ENCODE results near the gene ZNF407.

Gene ZNF407

DNA sequence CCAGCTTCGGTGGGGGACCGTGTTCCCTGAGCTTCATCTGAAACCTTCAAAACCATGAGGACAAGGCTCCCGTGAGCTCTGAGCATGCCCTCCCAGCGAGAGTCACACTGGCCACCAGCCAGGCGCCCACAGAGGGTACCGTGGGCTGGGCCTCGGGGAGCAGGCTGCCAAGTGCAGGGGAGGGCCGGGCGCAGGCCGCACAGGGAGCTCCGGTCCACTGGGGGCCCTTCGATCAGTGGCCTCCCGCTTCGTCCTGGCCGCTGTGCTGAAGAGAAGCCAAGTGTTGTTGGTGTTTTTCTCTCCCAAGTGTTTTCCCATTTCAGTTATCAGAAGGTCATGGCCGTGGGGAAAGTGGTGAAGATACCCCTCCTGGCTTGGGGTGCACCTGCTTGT is 466.8 kb downstream of the ZNF407 start:
- peaks cover 0 to 14% (median 7%) of the 10 kb centered on the region in 4 experiments for H3K36me3 ChIP-seq (ENCODE audit: control insufficient read depth in 4 of 4, insufficient read depth in 4 of 4, low read length in 3 of 4)
- H3K9me3 ChIP-seq (ENCODE audit: control extremely low read depth in 1 of 5, control insufficient read depth in 4 of 5, insufficient read depth in 2 of 5, low read depth in 1 of 5, low read length in 4 of 5), result peaks cover 0 to 7% (median 0%) of the 10 kb centered on the region in 5 experiments
- no peaks in the 10 kb centered on the region for H3K27me3 ChIP-seq (replicated peaks in 2 of 5; ENCODE audit: control insufficient read depth in 4 of 5, insufficient read depth in 5 of 5, low read length in 4 of 5)
- H3K4me3 ChIP-seq (ENCODE audit: control insufficient read depth in 1 of 7, extremely low read depth in 1 of 7, insufficient read depth in 4 of 7, low read depth in 2 of 7, low read length in 6 of 7), result no peak overlapping the region
- ChIA-PET POLR2A (no interaction called here), CTCF (no interaction called here)
- no peak overlapping the region for H3K27ac ChIP-seq (ENCODE audit: insufficient read depth in 1 of 2, low read depth in 1 of 2, low read length in 2 of 2, poor library complexity in 1 of 2, severe bottlenecking in 2 of 2)
- DNase-seq, result no peak
- WGBS (ENCODE audit: insufficient coverage), result 100% methylated on average over 9 of the region's 16 CpGs
- peaks cover 0 to 5% (median 0%) of the 10 kb centered on the region in 4 experiments for H3K4me1 ChIP-seq (ENCODE audit: control extremely low read depth in 1 of 4, control insufficient read depth in 4 of 4, insufficient read depth in 4 of 4, low read length in 3 of 4)

GRCh38 chr18:75065251-75066000 is 467.8 kb downstream of the ZNF407 start:
- H3K27ac ChIP-seq (ENCODE audit: insufficient read depth in 1 of 2, low read depth in 1 of 2, low read length in 2 of 2, poor library complexity in 1 of 2, severe bottlenecking in 2 of 2), result no peak overlapping the region
- peaks cover 0 to 14% (median 7%) of the 10 kb centered on the region in 4 experiments for H3K36me3 ChIP-seq (ENCODE audit: control insufficient read depth in 4 of 4, insufficient read depth in 4 of 4, low read length in 3 of 4)
- H3K27me3 ChIP-seq (replicated peaks in 2 of 5; ENCODE audit: control insufficient read depth in 4 of 5, insufficient read depth in 5 of 5, low read length in 4 of 5), result no peaks in the 10 kb centered on the region
- 98% methylated on average over 18 of the region's 21 CpGs for WGBS (ENCODE audit: insufficient coverage)
- DNase-seq, result no peak
- ChIA-PET POLR2A (no interaction called here), CTCF (no interaction called here)
- no peak overlapping the region for H3K4me3 ChIP-seq (ENCODE audit: control insufficient read depth in 1 of 7, extremely low read depth in 1 of 7, insufficient read depth in 4 of 7, low read depth in 2 of 7, low read length in 6 of 7)
- peaks cover under 1 to 9% (median 2%) of the 10 kb centered on the region in 4 experiments for H3K4me1 ChIP-seq (ENCODE audit: control extremely low read depth in 1 of 4, control insufficient read depth in 4 of 4, insufficient read depth in 4 of 4, low read length in 3 of 4)
- no peaks in the 10 kb centered on the region for H3K9me3 ChIP-seq (ENCODE audit: control extremely low read depth in 1 of 5, control insufficient read depth in 4 of 5, insufficient read depth in 2 of 5, low read depth in 1 of 5, low read length in 4 of 5)

- Histone ChIP-seq H3K36me3 (ENCODE audit: control insufficient read depth in 4 of 4, insufficient read depth in 4 of 4, low read length in 3 of 4) (peaks cover 0 to 14% (median 7%) of the 10 kb centered on the region in 4 experiments), H3K4me1 (ENCODE audit: control extremely low read depth in 1 of 4, control insufficient read depth in 4 of 4, insufficient read depth in 4 of 4, low read length in 3 of 4) (peaks cover 7 to 17% (median 10%) of the 10 kb centered on the region in 4 experiments), H3K9me3 (ENCODE audit: control extremely low read depth in 1 of 5, control insufficient read depth in 4 of 5, insufficient read depth in 2 of 5, low read depth in 1 of 5, low read length in 4 of 5) (no peaks in the 10 kb centered on the region), H3K27me3 (replicated peaks in 2 of 5; ENCODE audit: control insufficient read depth in 4 of 5, insufficient read depth in 5 of 5, low read length in 4 of 5) (no peaks in the 10 kb centered on the region), H3K4me3 (ENCODE audit: control insufficient read depth in 1 of 7, extremely low read depth in 1 of 7, insufficient read depth in 4 of 7, low read depth in 2 of 7, low read length in 6 of 7) (no peak overlapping the region), H3K27ac (ENCODE audit: insufficient read depth in 1 of 2, low read depth in 1 of 2, low read length in 2 of 2, poor library complexity in 1 of 2, severe bottlenecking in 2 of 2) (no peak overlapping the region)
- CTCF ChIA-PET, result interaction anchor here (0.7 kb wide), 1 partner anchor 116 kb away, joined by 5 read pairs; no protein-coding TSS in a partner anchor
- 97% methylated on average over 14 of the region's 16 CpGs for WGBS (ENCODE audit: insufficient coverage)
- DNase-seq, result no peak
- POLR2A ChIA-PET, result interaction anchor here (0.7 kb wide), 1 partner anchor 269 kb away, joined by 3 read pairs; no protein-coding TSS in a partner anchor
These were observed 468.6 kb downstream of the ZNF407 start for GRCh38 chr18:75066021-75066880.

DNA sequence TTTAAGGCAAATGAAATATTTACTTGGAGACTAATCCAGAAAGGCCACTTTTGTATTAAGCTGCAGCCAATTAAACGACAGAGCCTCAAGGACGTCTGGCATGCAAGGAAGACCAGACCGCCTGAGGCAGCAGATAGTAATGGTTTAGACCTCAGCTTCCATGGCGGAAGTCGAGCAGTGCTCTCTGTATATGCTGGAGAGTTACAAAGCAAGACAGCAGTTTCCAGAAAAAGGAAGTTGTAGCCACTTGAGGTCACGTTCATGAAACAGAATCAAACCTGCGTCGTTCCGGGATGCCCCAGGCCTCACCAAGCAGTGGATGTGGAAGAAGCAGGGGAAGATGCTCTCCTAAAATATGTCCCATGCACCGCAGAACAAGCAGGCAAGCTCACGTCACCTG is 469.3 kb downstream of the ZNF407 start:
- peaks cover 0 to 14% (median 7%) of the 10 kb centered on the region in 4 experiments for H3K36me3 ChIP-seq (ENCODE audit: control insufficient read depth in 4 of 4, insufficient read depth in 4 of 4, low read length in 3 of 4)
- ChIA-PET POLR2A (interaction anchor here (0.7 kb wide), 1 partner anchor 270 kb away, joined by 3 read pairs; no protein-coding TSS in a partner anchor), CTCF (interaction anchor here (0.7 kb wide), 1 partner anchor 115 kb away, joined by 5 read pairs; no protein-coding TSS in a partner anchor)
- WGBS (ENCODE audit: insufficient coverage), result 47% methylated on average over 11 of the region's 11 CpGs
- H3K27me3 ChIP-seq (replicated peaks in 2 of 5; ENCODE audit: control insufficient read depth in 4 of 5, insufficient read depth in 5 of 5, low read length in 4 of 5), result no peaks in the 10 kb centered on the region
- DNase-seq, result peak; percentile 9 to 53 (median 49)
- H3K4me1 ChIP-seq (ENCODE audit: control extremely low read depth in 1 of 4, control insufficient read depth in 4 of 4, insufficient read depth in 4 of 4, low read length in 3 of 4), result peaks cover 7 to 22% (median 15%) of the 10 kb centered on the region in 4 experiments
- H3K27ac ChIP-seq (ENCODE audit: insufficient read depth in 1 of 2, low read depth in 1 of 2, low read length in 2 of 2, poor library complexity in 1 of 2, severe bottlenecking in 2 of 2), result no peak overlapping the region
- H3K9me3 ChIP-seq (ENCODE audit: control extremely low read depth in 1 of 5, control insufficient read depth in 4 of 5, insufficient read depth in 2 of 5, low read depth in 1 of 5, low read length in 4 of 5), result no peaks in the 10 kb centered on the region
- no peak overlapping the region for H3K4me3 ChIP-seq (ENCODE audit: control insufficient read depth in 1 of 7, extremely low read depth in 1 of 7, insufficient read depth in 4 of 7, low read depth in 2 of 7, low read length in 6 of 7)

GRCh38 chr18:75067996-75068645 is 470.5 kb downstream of the ZNF407 start:
- no peak for DNase-seq
- Histone ChIP-seq H3K27ac (ENCODE audit: insufficient read depth in 1 of 2, low read depth in 1 of 2, low read length in 2 of 2, poor library complexity in 1 of 2, severe bottlenecking in 2 of 2) (no peak overlapping the region), H3K4me1 (ENCODE audit: control extremely low read depth in 1 of 4, control insufficient read depth in 4 of 4, insufficient read depth in 4 of 4, low read length in 3 of 4) (peaks cover 7 to 22% (median 15%) of the 10 kb centered on the region in 4 experiments), H3K4me3 (ENCODE audit: control insufficient read depth in 1 of 7, extremely low read depth in 1 of 7, insufficient read depth in 4 of 7, low read depth in 2 of 7, low read length in 6 of 7) (no peak overlapping the region), H3K27me3 (replicated peaks in 2 of 5; ENCODE audit: control insufficient read depth in 4 of 5, insufficient read depth in 5 of 5, low read length in 4 of 5) (no peaks in the 10 kb centered on the region), H3K36me3 (ENCODE audit: control insufficient read depth in 4 of 4, insufficient read depth in 4 of 4, low read length in 3 of 4) (peaks cover 0 to 13% (median 6%) of the 10 kb centered on the region in 4 experiments), H3K9me3 (ENCODE audit: control extremely low read depth in 1 of 5, control insufficient read depth in 4 of 5, insufficient read depth in 2 of 5, low read depth in 1 of 5, low read length in 4 of 5) (no peaks in the 10 kb centered on the region)
- 89% methylated on average over 12 of the region's 17 CpGs for WGBS (ENCODE audit: insufficient coverage)
- CTCF ChIA-PET, result no interaction called here
- POLR2A ChIA-PET, result no interaction called here

- ChIA-PET CTCF (no interaction called here), POLR2A (no interaction called here)
- DNase-seq, result no peak
- H3K36me3 ChIP-seq (ENCODE audit: control insufficient read depth in 4 of 4, insufficient read depth in 4 of 4, low read length in 3 of 4), result peaks cover 0 to 6% (median 2%) of the 10 kb centered on the region in 4 experiments
- peaks cover 7 to 22% (median 15%) of the 10 kb centered on the region in 4 experiments for H3K4me1 ChIP-seq (ENCODE audit: control extremely low read depth in 1 of 4, control insufficient read depth in 4 of 4, insufficient read depth in 4 of 4, low read length in 3 of 4)
- no peak overlapping the region for H3K27ac ChIP-seq (ENCODE audit: insufficient read depth in 1 of 2, low read depth in 1 of 2, low read length in 2 of 2, poor library complexity in 1 of 2, severe bottlenecking in 2 of 2)
- H3K9me3 ChIP-seq (ENCODE audit: control extremely low read depth in 1 of 5, control insufficient read depth in 4 of 5, insufficient read depth in 2 of 5, low read depth in 1 of 5, low read length in 4 of 5), result no peaks in the 10 kb centered on the region
- 99% methylated on average over 19 of the region's 20 CpGs for WGBS (ENCODE audit: insufficient coverage)
- H3K4me3 ChIP-seq (ENCODE audit: control insufficient read depth in 1 of 7, extremely low read depth in 1 of 7, insufficient read depth in 4 of 7, low read depth in 2 of 7, low read length in 6 of 7), result no peak overlapping the region
- H3K27me3 ChIP-seq (replicated peaks in 2 of 5; ENCODE audit: control insufficient read depth in 4 of 5, insufficient read depth in 5 of 5, low read length in 4 of 5), result no peaks in the 10 kb centered on the region
These were observed 471.2 kb downstream of the ZNF407 start for GRCh38 chr18:75068682-75069435.
